Breast epithelium (tissue), 3 donors: ENCODE measurements around the gene SPTBN2.

Source experiments
- CTCF ChIP-seq, 3 donors: fragments of 450-650 bp; IDR thresholded peaks; one replicate each; pipeline ENCODE4 v1.5.1; 2016 to 2017; ENCODE audit warnings: antibody characterized with exemption in 3 of 3, mild to moderate bottlenecking in 3 of 3, moderate library complexity in 3 of 3
- POLR2A ChIP-seq: fragments of 450-650 bp; IDR thresholded peaks from one replicate; pipeline ENCODE4 v1.6.1; 2016; ENCODE audit warnings: antibody characterized with exemption, mild to moderate bottlenecking, moderate library complexity
- POLR2AphosphoS5 ChIP-seq, 3 donors: sonication (generic); formaldehyde crosslinking; IDR thresholded peaks; one replicate each; pipeline ENCODE4 v1.6.1; 2017; ENCODE audit warnings: antibody characterized with exemption in 3 of 3

GRCh38 chr11:66652651-66653050, 76.4 kb downstream of the SPTBN2 start:
- TF ChIP-seq CTCF (IDR thresholded peaks at IDR 0.05), result no peak
- TF ChIP-seq POLR2A, result no peak
- TF ChIP-seq POLR2AphosphoS5 (IDR thresholded peaks at IDR 0.05), result no peak
